Cardiac fibroblast (primary cell): ENCODE results near the gene RPL3.
"Not testable (repeated sequence)": the region's sequence is repeated elsewhere in the genome, so short reads cannot be mapped to it uniquely, and the experiment has no call there.

Experiments used
- DNase-seq, 2 donors: peaks; one replicate each; pipeline versions ENCODE4 v3.0.0 to v3.0.0-alpha.2; 2010; ENCODE audit warnings: low read depth in 2 of 2
- H3K4me3 ChIP-seq, 2 donors: replicated peaks in 1 of 2; 1 replicate in 1 of 2; 2 replicates in 1 of 2; pipeline ENCODE4 v1.5.1; 2011; ENCODE audit warnings: low read depth in 2 of 2, low read length in 2 of 2, mild to moderate bottlenecking in 2 of 2, moderate library complexity in 1 of 2
- CTCF ChIP-seq: IDR thresholded peaks from one replicate; pipeline ENCODE4 v1.5.1; 2011; ENCODE audit warnings: low read depth, mild to moderate bottlenecking, low read length, inconsistent platforms

Gene RPL3

DNA sequence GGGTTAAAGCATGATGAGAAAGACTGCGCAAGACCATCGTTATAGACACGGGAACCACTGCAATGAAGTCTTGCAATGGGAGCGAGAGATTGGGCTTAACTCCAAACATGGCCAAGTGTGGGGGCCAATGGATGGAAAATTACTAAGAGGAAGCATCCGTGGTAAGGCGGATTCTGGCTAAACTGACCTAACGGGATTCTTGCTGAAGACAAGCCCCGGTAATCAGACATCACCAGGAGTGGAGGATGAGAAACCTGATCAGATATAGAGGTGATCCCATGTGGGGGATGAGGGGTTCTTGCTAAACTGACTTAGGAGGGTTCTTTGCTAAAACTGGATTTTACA lies 24.6 kb upstream of the RPL3 start:
- TF ChIP-seq CTCF: no peak
- no peak for DNase-seq

DNA sequence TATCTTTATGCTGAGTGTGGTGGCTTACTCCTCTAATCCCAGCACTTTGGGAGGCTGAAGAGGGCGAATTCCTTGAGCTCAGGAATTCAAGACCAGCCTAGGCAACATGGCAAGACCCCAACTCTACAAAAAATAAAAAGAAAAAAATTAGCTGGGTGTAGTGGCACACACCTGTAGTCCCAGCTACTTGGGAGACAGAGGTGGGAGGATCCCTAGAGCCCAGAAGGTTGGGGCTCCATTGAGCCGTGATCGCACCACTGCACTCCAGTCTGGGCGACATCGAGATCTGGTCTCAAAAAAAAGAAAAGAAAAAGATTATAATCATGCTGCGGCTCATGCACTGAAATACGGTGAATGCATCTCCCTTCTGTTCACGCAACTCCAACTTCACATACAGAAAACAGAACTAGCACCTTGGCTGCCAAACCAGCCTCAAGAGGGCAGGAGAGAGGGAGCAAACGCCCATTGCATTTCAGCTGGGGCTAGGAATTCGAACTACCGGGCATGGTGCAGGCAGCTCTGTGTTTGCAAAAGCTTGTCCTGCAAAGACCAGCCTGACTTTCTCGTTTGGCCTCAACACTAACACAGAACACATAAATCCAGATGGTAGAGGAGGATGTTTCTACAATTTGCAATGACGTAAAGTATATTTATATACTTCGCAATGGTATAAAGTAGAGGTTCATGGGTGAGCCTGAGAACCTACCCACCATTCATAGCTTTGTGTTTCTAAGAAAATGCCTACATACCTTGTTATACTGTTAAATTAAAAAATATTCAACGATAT lies 24.0 kb upstream of the RPL3 start:
- H3K4me3 ChIP-seq: no peak overlapping the region
- DNase-seq: peak; percentile 65 to 73
- TF ChIP-seq CTCF: peak; percentile 94

More for the DNA sequence above, 24.6 kb upstream of the RPL3 start:
- no peak overlapping the region for H3K4me3 ChIP-seq

- TF ChIP-seq CTCF: no peak
- DNase-seq: no peak
- H3K4me3 ChIP-seq: no peak overlapping the region
These were observed 21.8 kb upstream of the RPL3 start for GRCh38 chr22:39341179-39341578.

DNA sequence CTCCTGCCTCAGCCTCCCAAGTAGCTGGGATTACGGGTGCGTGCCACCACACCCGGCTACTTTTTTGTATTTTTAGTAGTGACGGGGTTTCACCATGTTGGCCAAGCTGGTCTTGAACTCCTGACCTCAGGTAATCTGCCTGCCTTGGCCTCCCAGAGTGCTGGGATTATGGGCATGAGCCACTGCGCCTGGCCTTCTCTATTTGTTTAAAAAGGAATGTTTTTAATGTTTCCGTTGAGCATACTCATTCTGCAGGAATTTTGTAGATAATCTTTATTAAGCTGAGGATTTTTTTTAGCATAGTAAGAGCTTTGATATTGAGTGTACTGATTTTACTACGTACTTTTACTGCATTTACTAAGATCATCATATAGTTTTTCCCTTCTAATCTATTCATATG lies 20.4 kb upstream of the RPL3 start:
- not testable (repeated sequence) for H3K4me3 ChIP-seq
- DNase-seq: peak; percentile 59 to 68

GRCh38 chr22:39336411-39336810 lies 17.0 kb upstream of the RPL3 start:
- no peak for DNase-seq
- no peak for TF ChIP-seq CTCF
- H3K4me3 ChIP-seq: no peak overlapping the region

DNA sequence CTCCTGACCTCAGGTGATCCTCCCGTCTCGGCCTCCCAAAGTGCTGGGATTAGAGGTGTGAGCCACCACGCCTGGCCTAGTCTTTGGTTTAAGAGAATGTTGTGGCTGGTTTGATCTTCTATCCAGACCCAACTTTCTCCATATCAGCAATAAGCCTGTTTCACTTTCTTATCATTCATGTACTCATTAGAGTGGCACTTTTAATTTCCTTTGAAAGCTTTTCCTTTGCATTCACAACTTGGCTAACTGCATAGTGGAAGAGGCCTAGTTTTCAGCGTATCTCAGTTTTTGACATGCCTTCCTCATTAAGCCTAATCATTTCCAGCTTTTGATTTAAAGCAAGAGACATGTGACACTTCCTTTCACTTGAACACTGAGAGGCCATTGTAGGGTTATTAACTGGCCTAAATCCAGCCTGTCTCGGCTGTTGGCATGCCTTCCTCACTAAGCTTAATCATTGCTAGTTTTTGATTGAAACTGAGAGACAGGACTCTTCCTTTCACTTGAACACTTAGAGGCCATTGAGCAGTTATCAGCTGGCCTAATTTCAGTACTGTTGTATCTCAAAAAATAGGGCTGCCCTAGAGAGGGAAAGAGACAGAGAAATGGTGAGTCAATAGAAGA lies 13.1 kb upstream of the RPL3 start:
- peak in 1 of 2 donors; percentile 62 for DNase-seq

GRCh38 chr22:39330553-39330952 lies 11.1 kb upstream of the RPL3 start:
- DNase-seq, H3K4me3 ChIP-seq: not testable (repeated sequence)

More for the DNA sequence above, 13.1 kb upstream of the RPL3 start:
- no peak overlapping the region for H3K4me3 ChIP-seq
- no peak for TF ChIP-seq CTCF
